ENCODE data around the gene TCF3. TPM values are rescaled to one million over a fixed set of nuclear protein-coding genes. Genes with fewer than 3 reads are reported as not detected.
A peak's percentile ranks its signal among the peaks of the same experiment; 100 is the strongest.

The TCF3 gene
- total and polyA plus RNA-seq, 12 donors, result 8.5 to 96.0 (median 42.0) TPM

DNA sequence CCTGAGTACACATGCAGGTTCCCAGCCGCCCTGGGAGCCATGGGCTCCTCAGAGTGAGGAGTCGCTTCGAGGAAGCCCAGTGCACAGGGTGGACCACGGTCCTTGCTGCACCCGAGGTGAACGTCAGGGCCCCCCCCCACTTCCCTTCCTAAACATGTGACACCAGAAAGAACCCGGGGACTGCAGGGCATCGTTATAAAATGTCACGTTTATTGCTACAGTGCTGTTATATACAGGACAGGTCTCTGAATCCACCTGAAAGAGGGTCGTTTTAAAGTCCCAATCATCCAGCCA lies 43.4 kb downstream of the TCF3 start:
- intact Hi-C loops (cut with DNase I), result loop anchor here (5.0 kb wide), 1 partner anchor 43 kb away; the partner anchor contains the start of gene TCF3 (in 2 of the 2)
- H3K4me1 ChIP-seq (replicated peaks in 1 of 2), result peaks cover 13 to 14% of the 10 kb centered on the region in 2 donors
- H3K27ac ChIP-seq, result no peak overlapping the region
- no peaks in the 10 kb centered on the region for H3K27me3 ChIP-seq
- WGBS, 4 donors, result 27 to 56% (median 33%) methylated on average over 1 to 10 of the region's 10 CpGs
- no peak for DNase-seq
- no peak overlapping the region for H3K4me3 ChIP-seq
- TF ChIP-seq POLR2A (IDR thresholded peaks at IDR 0.05), result no peak
- TF ChIP-seq, protein P1, sequence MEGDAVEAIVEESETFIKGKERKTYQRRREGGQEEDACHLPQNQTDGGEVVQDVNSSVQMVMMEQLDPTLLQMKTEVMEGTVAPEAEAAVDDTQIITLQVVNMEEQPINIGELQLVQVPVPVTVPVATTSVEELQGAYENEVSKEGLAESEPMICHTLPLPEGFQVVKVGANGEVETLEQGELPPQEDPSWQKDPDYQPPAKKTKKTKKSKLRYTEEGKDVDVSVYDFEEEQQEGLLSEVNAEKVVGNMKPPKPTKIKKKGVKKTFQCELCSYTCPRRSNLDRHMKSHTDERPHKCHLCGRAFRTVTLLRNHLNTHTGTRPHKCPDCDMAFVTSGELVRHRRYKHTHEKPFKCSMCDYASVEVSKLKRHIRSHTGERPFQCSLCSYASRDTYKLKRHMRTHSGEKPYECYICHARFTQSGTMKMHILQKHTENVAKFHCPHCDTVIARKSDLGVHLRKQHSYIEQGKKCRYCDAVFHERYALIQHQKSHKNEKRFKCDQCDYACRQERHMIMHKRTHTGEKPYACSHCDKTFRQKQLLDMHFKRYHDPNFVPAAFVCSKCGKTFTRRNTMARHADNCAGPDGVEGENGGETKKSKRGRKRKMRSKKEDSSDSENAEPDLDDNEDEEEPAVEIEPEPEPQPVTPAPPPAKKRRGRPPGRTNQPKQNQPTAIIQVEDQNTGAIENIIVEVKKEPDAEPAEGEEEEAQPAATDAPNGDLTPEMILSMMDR (IDR thresholded peaks at IDR 0.05), result no peak
- peaks cover 0 to 20% of the 10 kb centered on the region in 2 donors for H3K36me3 ChIP-seq (replicated peaks in 1 of 2)
- H3K9me3 ChIP-seq (replicated peaks in 1 of 3), result no peaks in the 10 kb centered on the region

DNA sequence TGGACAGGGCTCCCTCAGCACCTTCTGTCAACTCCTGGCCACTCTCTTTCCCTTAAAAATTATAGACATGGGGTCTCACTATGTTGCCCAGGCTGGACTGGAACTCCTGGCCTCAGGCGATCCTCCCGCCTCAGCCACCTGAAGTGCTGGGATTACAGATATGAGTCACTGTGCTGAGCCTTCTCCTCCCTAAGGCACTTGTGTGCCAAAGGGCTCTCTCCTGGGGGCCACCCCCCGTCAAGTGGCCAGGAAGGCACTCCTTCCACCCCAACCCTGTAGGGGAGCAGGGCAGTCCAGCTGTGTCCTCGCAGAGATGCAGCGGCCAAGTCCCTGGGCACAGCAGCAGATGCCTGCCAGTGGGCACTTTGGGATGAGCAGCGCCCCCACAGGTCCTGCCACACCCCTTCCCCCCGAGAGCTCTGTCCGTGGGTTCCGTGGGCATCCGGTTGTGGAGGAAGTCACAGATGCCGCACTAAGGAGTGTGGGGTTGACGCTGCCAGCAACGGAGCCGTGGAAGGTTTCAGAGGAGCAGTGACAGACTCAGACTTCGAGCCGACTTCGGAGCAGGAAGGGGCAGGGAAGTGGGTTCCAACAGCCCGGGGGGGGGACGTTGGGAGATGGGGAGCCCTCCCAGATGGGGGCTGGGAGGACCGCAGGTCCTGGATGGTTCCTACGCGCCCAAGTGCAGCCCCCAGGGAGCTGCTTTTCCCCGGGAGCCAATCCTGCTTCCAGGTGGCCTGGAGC lies 43.9 kb downstream of the TCF3 start:
- H3K9me3 ChIP-seq (replicated peaks in 1 of 3), result no peaks in the 10 kb centered on the region
- intact Hi-C loops (cut with DNase I), result loop anchor here (5.0 kb wide), 1 partner anchor 44 kb away; the partner anchor contains the start of gene TCF3 (in 2 of the 2)
- H3K4me3 ChIP-seq, result no peak overlapping the region
- DNase-seq, result no peak
- H3K27me3 ChIP-seq, result no peaks in the 10 kb centered on the region
- TF ChIP-seq, protein P1 (IDR thresholded peaks at IDR 0.05), result no peak
- no peak for TF ChIP-seq POLR2A (IDR thresholded peaks at IDR 0.05)
- WGBS, 4 donors, result 52 to 61% (median 55%) methylated on average over 13 to 23 of the region's 23 CpGs
- peaks cover 18 to 19% of the 10 kb centered on the region in 2 donors for H3K4me1 ChIP-seq (replicated peaks in 1 of 2)
- no peak overlapping the region for H3K27ac ChIP-seq
- H3K36me3 ChIP-seq (replicated peaks in 1 of 2), result peaks cover 0 to 15% of the 10 kb centered on the region in 2 donors

DNA sequence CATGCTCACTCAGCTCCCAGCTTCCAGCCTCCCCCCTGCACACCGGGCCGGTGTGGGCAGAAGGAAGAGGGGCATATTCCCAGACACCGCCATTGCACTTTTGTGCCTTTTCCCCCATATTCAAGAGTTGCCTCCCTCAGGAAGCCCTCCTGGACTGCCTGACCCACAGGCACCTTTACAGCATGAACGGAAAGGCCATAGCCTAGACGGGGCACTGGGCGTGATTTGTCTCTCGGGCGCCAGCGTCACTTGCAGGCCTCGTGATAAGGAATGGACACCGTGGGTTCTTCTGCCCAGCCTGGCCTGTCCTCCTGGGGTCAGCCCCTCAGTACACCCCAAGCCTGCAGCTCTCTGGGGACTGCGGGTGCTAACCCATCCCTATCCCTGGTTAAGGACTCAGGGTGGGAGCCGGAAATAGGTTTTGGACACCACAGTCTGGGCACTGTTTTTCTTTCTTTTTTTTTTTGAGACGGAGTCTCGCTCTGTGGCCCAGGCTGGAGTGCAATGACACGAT lies 46.2 kb downstream of the TCF3 start:
- Histone ChIP-seq H3K4me3 (peak overlapping the region in 2 of 4 donors; percentile 79 to 95), H3K4me1 (replicated peaks in 1 of 2) (peaks cover 19 to 28% of the 10 kb centered on the region in 2 donors), H3K36me3 (replicated peaks in 1 of 2) (peaks cover 0 to 7% of the 10 kb centered on the region in 2 donors), H3K27me3 (no peaks in the 10 kb centered on the region), H3K9me3 (replicated peaks in 1 of 3) (no peaks in the 10 kb centered on the region), H3K27ac (peak overlapping the region; percentile 71 to 95 (median 92))
- intact Hi-C loops (cut with DNase I), result loop anchor here (5.0 kb wide), 1 partner anchor 46 kb away; the partner anchor contains the start of gene TCF3 (in 2 of the 2)
- WGBS, 4 donors, result 9 to 20% (median 15%) methylated on average over 9 to 16 of the region's 16 CpGs
- TF ChIP-seq POLR2A (IDR thresholded peaks at IDR 0.05), result no peak
- TF ChIP-seq, protein P1 (IDR thresholded peaks at IDR 0.05), result no peak
- DNase-seq, result peak in 1 of 7 donors; percentile 58

DNA sequence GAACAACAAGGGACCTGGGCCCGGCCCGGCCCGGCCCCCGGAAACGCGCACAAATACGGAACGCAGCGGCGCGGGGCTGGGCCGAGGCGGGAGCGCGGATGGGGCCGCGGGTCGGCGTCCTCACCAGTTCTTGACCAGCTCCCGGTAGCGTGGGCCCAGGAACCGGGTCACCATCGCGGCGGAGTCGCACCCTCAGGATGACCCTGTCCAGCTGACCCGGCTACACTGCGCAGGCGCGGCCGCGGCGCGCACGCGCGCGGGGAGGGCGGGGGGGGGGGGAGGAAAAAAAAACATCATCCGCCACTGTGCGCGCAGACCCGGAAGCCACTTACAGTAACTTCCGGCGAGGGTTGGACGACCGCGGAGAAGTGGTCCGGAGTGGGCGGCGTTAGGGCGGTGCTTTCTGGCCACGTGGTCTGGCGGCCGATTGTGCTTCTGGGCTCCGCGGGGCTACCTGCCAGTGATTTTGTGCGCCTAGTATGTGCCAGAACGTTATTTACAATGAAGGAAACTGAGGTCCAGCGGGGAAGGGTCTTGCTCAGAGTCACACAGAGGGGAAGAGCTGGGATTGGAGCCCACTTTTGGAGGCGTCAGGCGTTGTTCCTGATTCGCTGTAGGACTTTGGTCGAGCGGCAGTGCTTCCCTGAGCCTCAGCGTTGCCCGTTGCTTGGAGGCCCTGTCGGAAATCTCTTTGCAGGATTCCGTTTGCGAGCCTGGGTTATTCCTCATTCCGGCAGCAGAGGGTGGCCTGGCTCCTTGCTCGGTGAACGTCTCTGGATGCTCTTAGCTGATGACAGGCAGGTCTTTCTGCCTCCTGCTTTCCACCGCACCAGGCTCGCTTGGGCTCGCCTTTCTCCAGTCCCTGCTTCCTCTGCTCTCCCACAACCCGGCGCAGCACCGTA lies 46.9 kb downstream of the TCF3 start, which contains the start of gene UQCR11:
Gene UQCR11 (minus strand): TSS at position 227 of the 902 bp plus-strand sequence. CDS start 53 bp downstream, at position 174.
- 0 to 1% (median 1%) methylated on average over 8 to 78 of the region's 79 CpGs for WGBS, 4 donors
- Histone ChIP-seq H3K4me1 (replicated peaks in 1 of 2) (peaks cover 19 to 28% of the 10 kb centered on the region in 2 donors), H3K36me3 (replicated peaks in 1 of 2) (peaks cover 0 to 4% of the 10 kb centered on the region in 2 donors), H3K27me3 (no peaks in the 10 kb centered on the region), H3K9me3 (replicated peaks in 1 of 3) (no peaks in the 10 kb centered on the region), H3K27ac (peak within 1 kb of the TSS; percentile 71 to 95 (median 92)), H3K4me3 (peak within 1 kb of the TSS in 3 of 4 donors; percentile 70 to 95 (median 79))
- DNase-seq, result peak; percentile 93 to 98 (median 96)
- intact Hi-C loops (cut with DNase I), result loop anchor here (5.0 kb wide), 1 partner anchor 47 kb away; the partner anchor contains the start of gene TCF3 (in 2 of the 2)
- TF ChIP-seq, protein P1 (IDR thresholded peaks at IDR 0.05), result peak; percentile 15 to 77 (median 66)
- peak in 1 of 2 donors; percentile 55 for TF ChIP-seq POLR2A (IDR thresholded peaks at IDR 0.05)

All from adrenal gland (tissue), 12 donors.